Activated CD4-positive, alpha-beta T cell treated with anti-CD3 and anti-CD28 coated beads, Interleukin-2, amount 50 U/mL, for 16 hours (primary cell): ENCODE measurements around the gene IRF2BPL.

Source experiments
- DNase-seq: peaks from one replicate; pipeline ENCODE4 v3.0.0-alpha.2; 2020

Gene IRF2BPL

GRCh38 chr14:76984787-76985375 is 43.6 kb downstream of the IRF2BPL start:
- no peak for DNase-seq

GRCh38 chr14:76984297-76984696 is 44.2 kb downstream of the IRF2BPL start:
- DNase-seq: no peak

DNA sequence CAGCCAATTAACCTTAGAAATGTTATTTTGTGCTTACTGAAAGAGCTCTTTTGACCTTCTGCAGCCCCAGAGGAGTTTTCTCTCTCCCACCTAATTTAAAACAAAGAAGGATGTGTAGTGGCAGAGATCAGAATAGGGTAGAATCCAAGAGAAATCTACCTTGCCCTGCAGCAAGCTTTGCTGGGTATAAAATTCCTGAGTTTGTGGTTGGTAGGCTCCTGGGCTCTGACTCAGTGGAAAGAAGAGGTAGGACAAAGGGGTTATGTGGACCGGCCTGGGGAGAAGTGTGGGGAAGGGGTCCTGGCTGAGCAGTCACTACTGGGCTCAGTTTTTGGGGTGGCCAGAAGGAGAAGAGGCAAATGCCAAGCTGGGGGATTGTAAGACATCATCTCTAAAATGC is 46.8 kb downstream of the IRF2BPL start:
- no peak for DNase-seq

- peak; percentile 87 for DNase-seq
These were observed 50.5 kb downstream of the IRF2BPL start for GRCh38 chr14:76977793-76978720.

DNA sequence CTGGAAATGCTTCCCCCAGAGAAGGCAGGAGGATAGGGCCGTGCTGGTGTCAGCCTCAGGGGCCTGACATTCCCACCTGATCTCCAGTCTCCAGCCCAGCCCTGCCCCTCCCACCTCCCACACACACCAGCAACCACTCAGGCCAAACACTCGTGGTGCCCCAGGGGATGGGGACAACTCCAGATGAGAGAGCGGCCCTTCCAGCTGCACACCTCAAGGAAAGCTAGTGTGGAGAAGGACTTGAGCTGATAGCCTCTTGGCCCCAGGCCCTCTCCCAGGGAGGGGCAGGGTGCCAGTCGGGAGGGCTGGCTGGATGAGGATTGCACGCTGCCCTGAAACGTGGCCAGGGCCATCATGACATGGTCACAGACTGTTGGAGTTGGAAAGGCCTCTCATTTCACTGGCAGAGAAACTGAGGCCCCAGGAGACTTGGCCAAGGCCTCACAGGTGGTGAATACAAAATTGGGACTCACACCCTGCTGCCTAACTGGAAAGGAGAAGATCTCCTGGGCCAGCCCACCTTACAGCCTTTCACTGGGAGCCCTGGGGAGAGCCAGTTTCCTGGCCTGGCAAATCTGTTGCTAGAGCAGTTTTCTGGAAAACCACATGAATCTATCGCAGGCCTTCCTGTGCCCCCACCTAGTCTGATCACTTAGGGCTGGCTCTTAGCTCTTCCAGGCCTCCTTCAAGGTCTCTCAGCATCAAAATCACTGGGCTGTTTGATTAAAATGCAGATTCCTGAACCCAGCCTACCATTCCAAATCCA is 52.1 kb downstream of the IRF2BPL start:
- DNase-seq: no peak

GRCh38 chr14:76975812-76976211 is 52.7 kb downstream of the IRF2BPL start:
- DNase-seq: no peak

- DNase-seq: no peak
These were observed 53.5 kb downstream of the IRF2BPL start for GRCh38 chr14:76975051-76975450.
